Thymus (tissue), 11 donors: ENCODE results near the gene ATF4. TPM values are rescaled to one million over a fixed set of nuclear protein-coding genes. Genes with fewer than 3 reads are reported as not detected.

Experiments used
- DNase-seq, 9 donors: peaks; one replicate each; pipeline ENCODE4 v3.0.0-alpha.2; 2013; ENCODE audit warnings: low spot score in 9 of 9, low read depth in 6 of 9, missing footprints in 1 of 9
- H3K27ac ChIP-seq, 2 donors: one replicate each; pipeline ENCODE4 v1.5.1; 2013; ENCODE audit warnings: control low read depth in 1 of 2, low read depth in 1 of 2, low read length in 1 of 2, mild to moderate bottlenecking in 1 of 2, moderate library complexity in 1 of 2
- H3K27me3 ChIP-seq, 2 donors: one replicate each; pipeline ENCODE4 v1.5.1; 2013; ENCODE audit warnings: low read length in 1 of 2; ENCODE audit not compliant: control insufficient read depth in 2 of 2, insufficient read depth in 1 of 2
- H3K36me3 ChIP-seq, 2 donors: one replicate each; pipeline ENCODE4 v1.5.1; 2013; ENCODE audit warnings: low read length in 1 of 2, mild to moderate bottlenecking in 1 of 2, moderate library complexity in 1 of 2; ENCODE audit not compliant: control insufficient read depth in 2 of 2, insufficient read depth in 2 of 2
- H3K4me1 ChIP-seq, 2 donors: one replicate each; pipeline ENCODE4 v1.5.1; 2013; ENCODE audit warnings: low read length in 2 of 2; ENCODE audit not compliant: control insufficient read depth in 2 of 2, insufficient read depth in 2 of 2
- H3K4me3 ChIP-seq, 2 donors: one replicate each; pipeline ENCODE4 v1.5.1; 2013; ENCODE audit warnings: low read length in 2 of 2, control low read depth in 1 of 2, mild to moderate bottlenecking in 1 of 2
- H3K9me3 ChIP-seq, 2 donors: one replicate each; pipeline ENCODE4 v1.5.1; 2013; ENCODE audit warnings: low read length in 1 of 2, mild to moderate bottlenecking in 1 of 2; ENCODE audit not compliant: control insufficient read depth in 2 of 2, insufficient read depth in 1 of 2
- WGBS: extraction: QIAGEN DNeasy Blood & Tissue Kit; methylation state at CpG from one replicate; pipeline ENCODE4 v1.1.7; 2013; 5-methylcytosine and 5-hydroxymethylcytosine counted together
- polyA plus RNA-seq: library from polyadenylated mRNA; stranded (reverse); fragments of 200-250 nt; gene quantifications from one replicate; pipeline ENCODE4 v1.2.3, GENCODE V29; 2013
- total RNA-seq: library from RNA; stranded (reverse); fragments of 120-200 nt; gene quantifications from one replicate; pipeline ENCODE4 v1.2.4, GENCODE V29; 2013
- donor health status: healthy.

The ATF4 gene
- total and polyA plus RNA-seq, 2 donors, result 289 to 520 TPM

- DNase-seq, result no peak
- Histone ChIP-seq H3K36me3 (no peaks in the 10 kb centered on the region), H3K4me1 (peaks cover 2 to 18% of the 10 kb centered on the region in 2 donors), H3K9me3 (no peaks in the 10 kb centered on the region), H3K27me3 (no peaks in the 10 kb centered on the region), H3K27ac (no peak overlapping the region), H3K4me3 (no peak overlapping the region)
- 74% methylated on average over 3 of the region's 3 CpGs for WGBS
Observed at GRCh38 chr22:39492186-39492585, 28.2 kb upstream of the ATF4 start.

DNA sequence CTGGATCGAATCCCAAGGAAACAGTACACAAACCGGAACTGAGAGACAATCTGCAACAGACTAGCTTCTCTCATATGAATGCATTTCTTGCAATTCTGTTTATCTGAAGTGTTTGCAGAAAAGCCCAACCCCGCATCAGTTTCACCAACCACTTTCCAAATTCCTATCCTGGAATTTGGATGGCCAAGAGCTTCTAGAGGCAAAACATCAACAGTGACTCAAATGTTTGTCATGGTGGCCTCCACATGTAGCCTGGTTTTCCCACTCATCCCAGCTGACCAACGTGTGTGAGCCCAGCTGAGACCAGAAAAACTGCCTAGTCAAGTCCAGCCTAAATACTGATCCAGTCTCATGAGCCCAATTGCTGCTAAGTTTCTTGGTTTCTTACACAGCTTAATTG, 26.6 kb upstream of the ATF4 start:
- H3K27me3 ChIP-seq, result no peaks in the 10 kb centered on the region
- 91% methylated on average over 4 of the region's 4 CpGs for WGBS
- DNase-seq, result no peak
- no peak overlapping the region for H3K4me3 ChIP-seq
- H3K27ac ChIP-seq, result no peak overlapping the region
- H3K36me3 ChIP-seq, result no peaks in the 10 kb centered on the region
- H3K9me3 ChIP-seq, result no peaks in the 10 kb centered on the region
- peaks cover 2 to 31% of the 10 kb centered on the region in 2 donors for H3K4me1 ChIP-seq

DNA sequence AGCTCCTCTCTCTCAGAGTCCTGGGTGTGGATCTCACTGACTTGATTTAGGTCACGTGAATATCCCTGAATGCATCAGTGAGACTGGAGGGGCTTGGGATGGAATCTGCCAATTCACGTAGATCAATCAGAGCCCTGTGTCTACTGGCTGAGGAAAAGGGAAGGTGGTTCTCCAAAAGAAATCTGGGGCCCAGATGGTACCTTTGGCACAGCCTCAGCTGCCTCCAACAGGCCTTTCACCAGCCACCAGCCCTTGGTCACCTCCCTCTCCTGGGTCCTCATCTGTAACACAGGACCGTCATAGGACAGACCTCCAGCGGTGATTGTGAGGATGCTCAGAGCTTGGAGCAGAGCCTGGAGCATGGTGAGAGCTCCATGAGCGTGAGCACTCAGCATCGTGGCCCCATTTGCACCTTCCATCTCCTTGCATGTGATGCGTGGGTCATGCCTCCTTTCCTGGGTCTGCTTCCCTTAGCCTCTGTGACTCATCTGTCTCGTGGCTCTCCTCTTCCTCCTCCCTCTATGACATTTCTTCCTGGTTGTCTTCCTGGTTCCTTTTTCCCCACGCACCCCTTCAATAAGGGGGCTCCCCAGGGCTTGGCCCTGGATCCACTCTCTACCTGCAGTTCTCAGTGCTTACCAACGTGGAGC, 25.8 kb upstream of the ATF4 start:
- WGBS, result 92% methylated on average over 10 of the region's 10 CpGs

GRCh38 chr22:39496131-39496838, 24.1 kb upstream of the ATF4 start:
- Histone ChIP-seq H3K4me1 (peaks cover 0 to 25% of the 10 kb centered on the region in 2 donors), H3K27me3 (no peaks in the 10 kb centered on the region), H3K4me3 (no peak overlapping the region), H3K27ac (no peak overlapping the region), H3K36me3 (no peaks in the 10 kb centered on the region), H3K9me3 (no peaks in the 10 kb centered on the region)
- WGBS, result 51% methylated on average over 13 of the region's 13 CpGs
- DNase-seq, result peak in 3 of 9 donors; percentile 57 to 86 (median 67)

More for the DNA sequence above, 25.8 kb upstream of the ATF4 start:
- DNase-seq, result no peak
- H3K36me3 ChIP-seq, result no peaks in the 10 kb centered on the region
- H3K27me3 ChIP-seq, result no peaks in the 10 kb centered on the region
- H3K27ac ChIP-seq, result no peak overlapping the region
- no peak overlapping the region for H3K4me3 ChIP-seq
- peaks cover 2 to 32% of the 10 kb centered on the region in 2 donors for H3K4me1 ChIP-seq
- H3K9me3 ChIP-seq, result no peaks in the 10 kb centered on the region

DNA sequence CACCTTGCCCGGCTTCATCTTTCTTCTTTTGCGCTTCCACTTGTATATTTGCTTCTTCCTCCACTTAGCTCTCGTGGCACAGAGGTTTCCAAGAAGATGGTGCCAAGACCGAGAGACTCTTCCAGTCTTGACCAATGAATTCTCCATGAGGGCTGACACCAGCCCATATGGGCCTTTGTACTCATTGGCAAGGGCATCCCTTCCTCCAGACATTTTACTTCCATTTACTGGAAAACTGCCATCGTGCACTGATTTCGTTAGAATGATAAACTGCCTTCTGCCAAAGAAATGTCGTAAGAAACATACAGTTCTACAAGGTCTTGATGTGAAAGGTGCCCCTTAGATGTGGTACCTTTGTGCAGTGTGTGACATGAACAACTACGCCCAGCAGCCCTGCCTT, 22.9 kb upstream of the ATF4 start:
- peak in 2 of 9 donors; percentile 40 to 50 for DNase-seq
- H3K4me3 ChIP-seq, result no peak overlapping the region
- no peaks in the 10 kb centered on the region for H3K36me3 ChIP-seq
- no peaks in the 10 kb centered on the region for H3K27me3 ChIP-seq
- 84% methylated on average over 8 of the region's 8 CpGs for WGBS
- peaks cover 0 to 32% of the 10 kb centered on the region in 2 donors for H3K4me1 ChIP-seq
- H3K9me3 ChIP-seq, result no peaks in the 10 kb centered on the region
- H3K27ac ChIP-seq, result no peak overlapping the region

GRCh38 chr22:39498368-39498767, 22.0 kb upstream of the ATF4 start:
- Histone ChIP-seq H3K36me3 (peaks cover 0 to 3% of the 10 kb centered on the region in 2 donors), H3K27me3 (no peaks in the 10 kb centered on the region), H3K4me3 (no peak overlapping the region), H3K9me3 (no peaks in the 10 kb centered on the region), H3K27ac (no peak overlapping the region), H3K4me1 (peaks cover 6 to 40% of the 10 kb centered on the region in 2 donors)
- DNase-seq, result no peak
- WGBS, result 88% methylated on average over 2 of the region's 2 CpGs

GRCh38 chr22:39498802-39499201, 21.6 kb upstream of the ATF4 start:
- Histone ChIP-seq H3K27ac (no peak overlapping the region), H3K36me3 (peaks cover 0 to 7% of the 10 kb centered on the region in 2 donors), H3K4me1 (peaks cover 8 to 44% of the 10 kb centered on the region in 2 donors), H3K27me3 (no peaks in the 10 kb centered on the region), H3K4me3 (no peak overlapping the region), H3K9me3 (no peaks in the 10 kb centered on the region)
- no peak for DNase-seq
- 78% methylated on average over 3 of the region's 3 CpGs for WGBS

- peaks cover 9 to 20% of the 10 kb centered on the region in 2 donors for H3K36me3 ChIP-seq
- 95% methylated on average over 6 of the region's 6 CpGs for WGBS
- no peak overlapping the region for H3K4me3 ChIP-seq
- DNase-seq, result no peak
- H3K4me1 ChIP-seq, result peaks cover 8 to 49% of the 10 kb centered on the region in 2 donors
- no peak overlapping the region for H3K27ac ChIP-seq
- H3K27me3 ChIP-seq, result no peaks in the 10 kb centered on the region
- no peaks in the 10 kb centered on the region for H3K9me3 ChIP-seq
Observed at GRCh38 chr22:39500101-39500500, 20.3 kb upstream of the ATF4 start.

GRCh38 chr22:39501644-39502108, 18.7 kb upstream of the ATF4 start:
- Histone ChIP-seq H3K4me1 (peaks cover 8 to 42% of the 10 kb centered on the region in 2 donors), H3K27me3 (no peaks in the 10 kb centered on the region)
- 64% methylated on average over 13 of the region's 13 CpGs for WGBS

More at GRCh38 chr22:39501644-39502108, 18.7 kb upstream of the ATF4 start:
- DNase-seq, result no peak
- Histone ChIP-seq H3K27ac (peak overlapping the region; percentile 58 to 67), H3K36me3 (peaks cover 22 to 36% of the 10 kb centered on the region in 2 donors), H3K4me3 (peak overlapping the region; percentile 86 to 90), H3K9me3 (no peaks in the 10 kb centered on the region)
